ENCODE results near the gene ZMYND11.

DNA sequence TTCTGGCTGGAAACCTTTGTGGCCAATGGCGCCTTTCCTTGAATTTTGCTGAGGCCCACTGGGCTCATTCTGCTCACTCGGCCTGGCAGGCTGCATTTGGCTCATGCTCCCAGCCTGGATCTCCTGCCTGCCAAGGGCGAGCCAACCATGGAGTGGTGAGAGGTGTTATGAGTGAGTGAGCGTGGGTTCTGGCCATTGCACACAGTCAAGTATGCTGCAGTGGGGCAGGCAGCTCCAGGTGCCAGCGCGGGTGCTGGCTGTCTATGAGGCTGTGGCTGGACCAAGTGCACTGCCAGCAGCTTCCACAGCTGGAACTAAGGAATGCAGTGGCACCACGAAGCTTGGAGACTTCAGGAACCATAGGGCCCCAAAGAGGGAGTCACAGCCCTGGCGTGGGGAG, 43.9 kb upstream of the ZMYND11 start:
- TF ChIP-seq, protein P1, sequence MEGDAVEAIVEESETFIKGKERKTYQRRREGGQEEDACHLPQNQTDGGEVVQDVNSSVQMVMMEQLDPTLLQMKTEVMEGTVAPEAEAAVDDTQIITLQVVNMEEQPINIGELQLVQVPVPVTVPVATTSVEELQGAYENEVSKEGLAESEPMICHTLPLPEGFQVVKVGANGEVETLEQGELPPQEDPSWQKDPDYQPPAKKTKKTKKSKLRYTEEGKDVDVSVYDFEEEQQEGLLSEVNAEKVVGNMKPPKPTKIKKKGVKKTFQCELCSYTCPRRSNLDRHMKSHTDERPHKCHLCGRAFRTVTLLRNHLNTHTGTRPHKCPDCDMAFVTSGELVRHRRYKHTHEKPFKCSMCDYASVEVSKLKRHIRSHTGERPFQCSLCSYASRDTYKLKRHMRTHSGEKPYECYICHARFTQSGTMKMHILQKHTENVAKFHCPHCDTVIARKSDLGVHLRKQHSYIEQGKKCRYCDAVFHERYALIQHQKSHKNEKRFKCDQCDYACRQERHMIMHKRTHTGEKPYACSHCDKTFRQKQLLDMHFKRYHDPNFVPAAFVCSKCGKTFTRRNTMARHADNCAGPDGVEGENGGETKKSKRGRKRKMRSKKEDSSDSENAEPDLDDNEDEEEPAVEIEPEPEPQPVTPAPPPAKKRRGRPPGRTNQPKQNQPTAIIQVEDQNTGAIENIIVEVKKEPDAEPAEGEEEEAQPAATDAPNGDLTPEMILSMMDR (IDR thresholded peaks at IDR 0.05) = no peak
- TF ChIP-seq POLR2A (IDR thresholded peaks at IDR 0.05) (no peak), EP300 (IDR thresholded peaks at IDR 0.05) (no peak)

Measured in stomach (tissue), 4 donors.